Measurements from ENCODE around the gene SKOR2. TPM values are rescaled to one million over a fixed set of nuclear protein-coding genes. Genes with fewer than 3 reads are reported as not detected.

The SKOR2 gene
- total RNA-seq, 1 donor from 2014 or later: not detected

DNA sequence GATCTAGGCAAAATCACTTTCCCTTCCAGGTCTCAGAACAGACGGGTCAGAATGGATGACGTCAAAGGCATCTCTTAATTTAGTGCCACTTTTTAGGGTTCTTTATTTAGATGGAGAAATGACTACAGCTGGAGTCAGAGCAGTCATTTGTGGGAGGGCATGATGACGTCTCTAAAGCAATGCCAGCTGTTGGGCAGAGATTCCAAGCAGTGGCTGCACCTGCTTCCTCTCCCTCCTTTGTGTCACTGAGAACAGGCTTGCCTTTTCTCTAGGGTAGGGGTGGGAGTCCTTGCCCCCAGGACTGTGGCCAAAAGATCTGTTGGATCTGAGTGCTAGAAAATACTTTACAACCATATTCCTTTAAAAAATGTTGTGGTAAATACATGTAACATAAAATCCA, 28.7 kb upstream of the SKOR2 start:
- Histone ChIP-seq H3K27me3 (no peaks in the 10 kb centered on the region), H3K4me3 (no peak overlapping the region), H3K9me3 (no peaks in the 10 kb centered on the region), H3K36me3 (no peaks in the 10 kb centered on the region), H3K27ac (no peak overlapping the region), H3K4me1 (no peaks in the 10 kb centered on the region)
- intact Hi-C loops (cut with DNase I): no loop called here
- DNase-seq (ENCODE audit: low spot score in 2 of 2): no peak
- TF ChIP-seq, protein P1, sequence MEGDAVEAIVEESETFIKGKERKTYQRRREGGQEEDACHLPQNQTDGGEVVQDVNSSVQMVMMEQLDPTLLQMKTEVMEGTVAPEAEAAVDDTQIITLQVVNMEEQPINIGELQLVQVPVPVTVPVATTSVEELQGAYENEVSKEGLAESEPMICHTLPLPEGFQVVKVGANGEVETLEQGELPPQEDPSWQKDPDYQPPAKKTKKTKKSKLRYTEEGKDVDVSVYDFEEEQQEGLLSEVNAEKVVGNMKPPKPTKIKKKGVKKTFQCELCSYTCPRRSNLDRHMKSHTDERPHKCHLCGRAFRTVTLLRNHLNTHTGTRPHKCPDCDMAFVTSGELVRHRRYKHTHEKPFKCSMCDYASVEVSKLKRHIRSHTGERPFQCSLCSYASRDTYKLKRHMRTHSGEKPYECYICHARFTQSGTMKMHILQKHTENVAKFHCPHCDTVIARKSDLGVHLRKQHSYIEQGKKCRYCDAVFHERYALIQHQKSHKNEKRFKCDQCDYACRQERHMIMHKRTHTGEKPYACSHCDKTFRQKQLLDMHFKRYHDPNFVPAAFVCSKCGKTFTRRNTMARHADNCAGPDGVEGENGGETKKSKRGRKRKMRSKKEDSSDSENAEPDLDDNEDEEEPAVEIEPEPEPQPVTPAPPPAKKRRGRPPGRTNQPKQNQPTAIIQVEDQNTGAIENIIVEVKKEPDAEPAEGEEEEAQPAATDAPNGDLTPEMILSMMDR (IDR thresholded peaks at IDR 0.05): no peak

DNA sequence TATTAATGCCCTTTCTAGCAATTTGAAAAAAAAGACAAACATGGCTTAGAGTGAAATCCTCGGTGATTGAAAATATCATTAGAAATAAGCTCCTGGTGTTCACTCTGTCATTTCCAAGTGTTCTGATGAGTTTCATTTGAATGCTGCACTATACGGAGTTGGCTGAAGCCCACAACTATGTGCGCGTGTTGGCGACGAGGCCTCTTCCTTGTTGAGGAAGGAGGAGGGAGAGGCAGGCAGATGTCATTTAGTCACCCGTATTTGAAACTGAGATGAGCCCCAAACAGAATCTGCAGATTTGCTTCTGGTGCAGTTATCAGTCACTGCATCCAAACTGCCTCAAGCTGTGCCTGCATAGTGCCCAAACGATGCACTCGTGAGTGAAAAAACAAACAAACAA, 23.5 kb upstream of the SKOR2 start:
- Histone ChIP-seq H3K36me3 (no peaks in the 10 kb centered on the region), H3K27ac (no peak overlapping the region), H3K27me3 (no peaks in the 10 kb centered on the region), H3K4me3 (no peak overlapping the region), H3K4me1 (no peaks in the 10 kb centered on the region), H3K9me3 (no peaks in the 10 kb centered on the region)
- TF ChIP-seq, protein P1 (IDR thresholded peaks at IDR 0.05): no peak
- no peak for DNase-seq (ENCODE audit: low spot score in 2 of 2)
- intact Hi-C loops (cut with DNase I): no loop called here

DNA sequence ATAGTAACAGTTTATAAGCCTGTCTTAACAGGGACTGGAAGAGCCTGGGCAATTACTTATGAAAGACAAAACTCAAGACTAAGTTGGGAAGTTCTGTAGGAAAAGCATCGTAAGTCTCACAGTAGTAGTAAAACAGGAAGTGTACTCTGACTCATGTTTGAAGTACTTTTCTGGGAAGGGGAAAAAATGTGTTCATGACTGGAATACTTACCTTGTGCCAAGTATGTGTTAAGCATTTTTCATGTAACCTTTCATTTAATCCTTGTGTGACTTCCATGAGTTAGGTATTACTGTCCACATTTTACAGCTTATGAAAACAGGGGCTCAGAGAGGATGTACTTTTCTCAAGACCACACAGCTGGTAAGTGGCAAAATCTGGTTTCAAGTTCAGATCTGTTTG, 13.7 kb upstream of the SKOR2 start:
- H3K9me3 ChIP-seq: no peaks in the 10 kb centered on the region
- H3K4me3 ChIP-seq: no peak overlapping the region
- H3K36me3 ChIP-seq: no peaks in the 10 kb centered on the region
- no peak overlapping the region for H3K27ac ChIP-seq
- H3K27me3 ChIP-seq: peaks cover 16% of the 10 kb centered on the region
- TF ChIP-seq, protein P1 (IDR thresholded peaks at IDR 0.05): no peak
- H3K4me1 ChIP-seq: peaks cover 0 to 6% of the 10 kb centered on the region in 2 donors
- intact Hi-C loops (cut with DNase I): no loop called here
- DNase-seq (ENCODE audit: low spot score in 2 of 2): no peak

DNA sequence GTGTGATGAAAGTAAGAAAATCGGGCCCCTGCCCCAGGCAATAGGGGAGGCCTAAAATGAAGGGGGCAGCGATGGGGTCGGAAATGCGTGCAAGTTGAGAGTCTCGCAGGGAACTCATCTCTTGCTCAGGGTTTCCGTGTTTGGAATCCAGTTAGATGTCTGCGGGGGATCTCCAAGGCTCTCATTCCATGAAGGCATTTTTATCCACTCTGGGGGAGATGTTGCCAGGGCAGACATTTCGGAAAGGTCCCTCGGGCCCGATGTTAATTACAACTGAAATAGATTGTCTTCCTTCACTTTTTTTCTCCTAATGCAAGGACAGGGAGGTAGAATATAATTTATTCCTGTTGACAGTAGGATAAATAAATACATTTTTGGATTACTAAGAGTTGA, 12.8 kb upstream of the SKOR2 start:
- no peak overlapping the region for H3K27ac ChIP-seq
- TF ChIP-seq, protein P1 (IDR thresholded peaks at IDR 0.05): no peak
- peaks cover 16% of the 10 kb centered on the region for H3K27me3 ChIP-seq
- no peaks in the 10 kb centered on the region for H3K36me3 ChIP-seq
- peaks cover 0 to 6% of the 10 kb centered on the region in 2 donors for H3K4me1 ChIP-seq
- peak overlapping the region; percentile 26 to 39 for H3K4me3 ChIP-seq
- DNase-seq (ENCODE audit: low spot score in 2 of 2): no peak
- no peaks in the 10 kb centered on the region for H3K9me3 ChIP-seq
- intact Hi-C loops (cut with DNase I): no loop called here

DNA sequence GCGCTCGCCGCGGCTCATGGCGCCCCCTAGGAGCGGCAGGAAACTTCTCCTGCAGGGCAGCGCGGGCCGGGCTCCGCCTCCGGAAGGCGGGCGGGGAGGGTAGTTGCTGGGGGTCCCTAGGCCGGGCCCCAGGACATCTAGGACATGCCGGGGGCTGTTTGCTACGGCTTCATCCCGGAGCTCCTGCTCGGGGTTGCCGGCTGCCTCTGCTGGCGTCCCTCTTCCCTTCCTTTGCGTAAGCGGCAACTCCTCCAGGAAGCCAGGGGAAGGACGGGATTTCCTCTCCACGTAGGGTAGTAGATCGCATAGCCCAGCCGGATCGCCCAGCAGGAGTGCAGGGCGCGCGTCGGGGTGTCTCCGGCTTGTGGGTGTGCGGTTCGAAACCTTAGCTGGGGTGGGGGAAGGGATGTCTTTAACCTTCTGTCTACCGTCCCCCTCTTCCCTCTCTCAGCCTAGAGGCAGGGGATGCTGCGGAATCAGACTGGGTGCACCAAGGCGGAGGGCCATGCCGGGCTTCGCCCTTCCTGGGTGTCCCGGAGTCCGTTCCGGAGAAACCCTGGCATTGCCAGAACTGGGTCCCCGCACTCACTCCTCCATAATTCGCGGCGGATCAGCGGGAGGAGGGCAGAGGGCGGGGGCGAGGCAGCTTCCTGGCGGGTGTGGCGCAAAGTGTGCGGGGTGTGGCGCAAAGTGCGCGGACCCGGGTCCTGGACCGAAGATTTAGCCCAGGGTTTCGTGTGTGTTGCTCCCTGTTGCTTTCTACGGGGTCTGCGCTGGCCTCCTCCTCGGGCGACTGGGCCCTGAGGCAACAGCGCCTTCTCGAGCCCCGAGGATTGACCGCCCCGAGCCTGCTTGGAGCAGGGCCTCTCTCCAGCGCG, 12.2 kb upstream of the SKOR2 start:
- Histone ChIP-seq H3K9me3 (no peaks in the 10 kb centered on the region), H3K27me3 (peaks cover 16% of the 10 kb centered on the region), H3K4me1 (peaks cover 0 to 6% of the 10 kb centered on the region in 2 donors), H3K36me3 (no peaks in the 10 kb centered on the region), H3K27ac (no peak overlapping the region), H3K4me3 (peak overlapping the region; percentile 26 to 39)
- intact Hi-C loops (cut with DNase I): no loop called here
- no peak for DNase-seq (ENCODE audit: low spot score in 2 of 2)
- TF ChIP-seq, protein P1 (IDR thresholded peaks at IDR 0.05): no peak

All from ascending aorta (tissue), 2 donors.